Activated CD8-positive, alpha-beta memory T cell treated with anti-CD3 and anti-CD28 coated beads, Interleukin-2, amount 50 U/mL, for 48 hours (primary cell): ENCODE results near the gene TST.

Source experiments
- DNase-seq: peaks from one replicate; pipeline ENCODE4 v3.0.0-alpha.2; 2020

Gene TST

GRCh38 chr22:37019309-37020191, at the start of gene TST, which contains the start of gene MPST:
TST (minus strand) TSS chr22:37019447; CDS start chr22:37018732, 715 bp downstream.
MPST (plus strand) TSS chr22:37019742; CDS start chr22:37019837, 95 bp downstream.
- DNase-seq: peak; percentile 70

- DNase-seq: no peak
Measured at GRCh38 chr22:37068859-37069258, 49.6 kb upstream of the TST start.

- no peak for DNase-seq
Measured at GRCh38 chr22:37067428-37067827, 48.2 kb upstream of the TST start.

GRCh38 chr22:37065961-37066360, 46.7 kb upstream of the TST start:
- no peak for DNase-seq

GRCh38 chr22:37065180-37065579, 45.9 kb upstream of the TST start:
- DNase-seq: no peak

- no peak for DNase-seq
Measured at GRCh38 chr22:37064553-37064952, 45.3 kb upstream of the TST start.

GRCh38 chr22:37063431-37064420, 44.5 kb upstream of the TST start:
- no peak for DNase-seq

- DNase-seq: no peak
Measured at GRCh38 chr22:37062702-37063381, 43.6 kb upstream of the TST start.

GRCh38 chr22:37062376-37062675, 43.1 kb upstream of the TST start:
- DNase-seq: no peak

- DNase-seq: no peak
Measured at GRCh38 chr22:37061611-37062375, 42.5 kb upstream of the TST start.

GRCh38 chr22:37060801-37061610, 41.8 kb upstream of the TST start:
- DNase-seq: peak; percentile 83

GRCh38 chr22:37059876-37060449, 40.7 kb upstream of the TST start:
- DNase-seq: no peak

- no peak for DNase-seq
Measured at GRCh38 chr22:37058917-37059701, 39.9 kb upstream of the TST start.

- DNase-seq: no peak
Measured at GRCh38 chr22:37057796-37058510, 38.7 kb upstream of the TST start.

- DNase-seq: no peak
Measured at GRCh38 chr22:37057226-37057625, 38.0 kb upstream of the TST start.

GRCh38 chr22:37056246-37056645, 37.0 kb upstream of the TST start:
- no peak for DNase-seq

- DNase-seq: no peak
Measured at GRCh38 chr22:37054600-37055365, 35.5 kb upstream of the TST start.

GRCh38 chr22:37054056-37054395, 34.8 kb upstream of the TST start:
- no peak for DNase-seq
